Neural cell (in vitro differentiated cells): ENCODE data around the gene ZC3H7A. TPM values are rescaled to one million over a fixed set of nuclear protein-coding genes. Genes with fewer than 3 reads are reported as not detected.

Source experiments
- H2AFZ ChIP-seq: fragments of 200-600, 300-800 bp; sonication (generic), shearing (Covaris generic); 2 replicates; pipeline ENCODE4 v1.6.0; 2014; ENCODE audit warnings: low read depth, mild to moderate bottlenecking, antibody characterized with exemption, low read length, moderate library complexity
- H3F3A ChIP-seq: fragments of 200-600 bp; shearing (Covaris generic); 2 replicates; pipeline ENCODE4 v1.6.1; 2016; ENCODE audit warnings: mild to moderate bottlenecking, moderate library complexity, mixed read lengths, antibody characterized with exemption, low read length; ENCODE audit not compliant: insufficient read depth, poor library complexity, severe bottlenecking
- H3K27ac ChIP-seq: fragments of 200-600, 300-800 bp; sonication (generic), shearing (Covaris generic); 2 replicates; pipeline ENCODE4 v1.5.1; 2014; ENCODE audit warnings: mild to moderate bottlenecking, low read length, moderate library complexity
- H3K27me3 ChIP-seq: fragments of 300-800, 200-600 bp; sonication (generic), shearing (Covaris generic); 2 replicates; pipeline ENCODE4 v1.6.0; 2014; ENCODE audit warnings: mild to moderate bottlenecking, low read depth, low read length, moderate library complexity; ENCODE audit not compliant: insufficient read depth
- H3K36me3 ChIP-seq: fragments of 300-800, 200-600 bp; sonication (generic), shearing (Covaris generic); 2 replicates; pipeline ENCODE4 v1.5.1; 2014; ENCODE audit warnings: mild to moderate bottlenecking, antibody characterized with exemption, low read length, moderate library complexity; ENCODE audit not compliant: insufficient read depth
- H3K4me2 ChIP-seq: fragments of 300-800, 200-600 bp; sonication (generic), shearing (Covaris generic); 2 replicates; pipeline ENCODE4 v1.6.0; 2014; ENCODE audit warnings: mild to moderate bottlenecking, low read length
- H3K4me3 ChIP-seq: fragments of 300-800, 200-600 bp; sonication (generic), shearing (Covaris generic); 2 replicates; pipeline ENCODE4 v1.5.1; 2014; ENCODE audit warnings: mild to moderate bottlenecking, low read length, moderate library complexity
- H3K79me2 ChIP-seq: fragments of 200-600 bp; shearing (Covaris generic); replicated peaks from 2 replicates; pipeline ENCODE4 v1.6.0; 2014; ENCODE audit warnings: mild to moderate bottlenecking, low read length, moderate library complexity; ENCODE audit not compliant: insufficient read depth
- H3K9ac ChIP-seq: fragments of 300-800, 200-600 bp; sonication (generic), shearing (Covaris generic); 2 replicates; pipeline ENCODE4 v1.6.1; 2016; ENCODE audit warnings: mild to moderate bottlenecking, low read length, mixed read lengths
- H3K9me2 ChIP-seq: fragments of 200-600 bp; shearing (Covaris generic); 2 replicates; pipeline ENCODE4 v1.6.1; 2016; ENCODE audit warnings: mild to moderate bottlenecking, low read length, mixed read lengths; ENCODE audit not compliant: insufficient read depth
- H3K9me3 ChIP-seq: fragments of 200-600, 300-800 bp; sonication (generic), shearing (Covaris generic); 2 replicates; pipeline ENCODE4 v1.6.1; 2016; ENCODE audit warnings: mild to moderate bottlenecking, mixed run types, low read length, moderate library complexity, mixed read lengths
- H4K20me1 ChIP-seq: fragments of 200-600 bp; shearing (Covaris generic); 2 replicates; pipeline ENCODE4 v1.6.1; 2016; ENCODE audit warnings: mild to moderate bottlenecking, mixed run types; ENCODE audit not compliant: insufficient read depth
- CTCF ChIP-seq: fragments of 450-650 bp; IDR thresholded peaks from 2 replicates; pipeline ENCODE4 v1.5.1; 2014; ENCODE audit warnings: antibody characterized with exemption, mild to moderate bottlenecking, moderate library complexity; ENCODE audit not compliant: poor library complexity, severe bottlenecking
- EP300 ChIP-seq: fragments of 450-650 bp; conservative IDR thresholded peaks from 2 replicates; pipeline ENCODE4 v1.6.1; 2014; ENCODE audit warnings: antibody characterized with exemption, mild to moderate bottlenecking, moderate library complexity; ENCODE audit not compliant: poor library complexity, severe bottlenecking
- EZH2 ChIP-seq: fragments of 200-600, 300-800 bp; shearing (Covaris generic), sonication (generic); IDR thresholded peaks from 2 replicates; pipeline ENCODE4 v1.6.1; 2014; ENCODE audit warnings: antibody characterized with exemption, low read length, borderline replicate concordance, mild to moderate bottlenecking; ENCODE audit not compliant: insufficient read depth, poor library complexity, severe bottlenecking
- MXI1 ChIP-seq: fragments of 450-650 bp; conservative IDR thresholded peaks from 2 replicates; pipeline ENCODE4 v1.6.1; 2014; ENCODE audit warnings: antibody characterized with exemption, mild to moderate bottlenecking; ENCODE audit not compliant: poor library complexity, severe bottlenecking
- POLR2AphosphoS5 ChIP-seq: IDR thresholded peaks from 2 replicates; pipeline ENCODE4 v1.6.1; 2012
- RAD21 ChIP-seq: fragments of 450-650 bp; conservative IDR thresholded peaks from 2 replicates; pipeline ENCODE4 v1.6.1; 2014; ENCODE audit warnings: antibody characterized with exemption, mild to moderate bottlenecking, moderate library complexity
- REST ChIP-seq: IDR thresholded peaks from 2 replicates; pipeline ENCODE4 v1.6.1; 2012; ENCODE audit warnings: borderline replicate concordance
- SMC3 ChIP-seq: fragments of 450-650 bp; conservative IDR thresholded peaks from 2 replicates; pipeline ENCODE4 v1.6.1; 2014; ENCODE audit warnings: antibody characterized with exemption, mild to moderate bottlenecking, moderate library complexity; ENCODE audit not compliant: poor library complexity
- TAF1 ChIP-seq: IDR thresholded peaks from 2 replicates; pipeline ENCODE4 v1.6.1; 2012; ENCODE audit warnings: low read depth
- polyA plus RNA-seq: library from polyadenylated mRNA; depleted of rRNA; stranded (reverse); fragments of >200 nt; gene quantifications from 2 replicates; pipeline ENCODE4 v1.2.3, GENCODE V29; 2014

Gene ZC3H7A
- polyA plus RNA-seq, 1 donor from 2014 or later = 67.7 TPM

- peaks cover 4% of the 10 kb centered on the region for H3K36me3 ChIP-seq
- no peaks in the 10 kb centered on the region for H3F3A ChIP-seq
- TF ChIP-seq EP300 = no peak
- no peak for TF ChIP-seq SMC3
- no peak for TF ChIP-seq CTCF
- H3K4me3 ChIP-seq = peak overlapping the region; percentile 98
- no peaks in the 10 kb centered on the region for H3K27me3 ChIP-seq
- no peaks in the 10 kb centered on the region for H3K9me3 ChIP-seq
- H3K79me2 ChIP-seq = peaks cover 27% of the 10 kb centered on the region
- no peak overlapping the region for H2AFZ ChIP-seq
- no peak overlapping the region for H3K9ac ChIP-seq
- no peak overlapping the region for H3K27ac ChIP-seq
- peak overlapping the region; percentile 45 for H3K4me2 ChIP-seq
- H3K9me2 ChIP-seq = no peaks in the 10 kb centered on the region
- H4K20me1 ChIP-seq = no peaks in the 10 kb centered on the region
These were observed 56.5 kb downstream of the ZC3H7A start for GRCh38 chr16:11740567-11740966.

- Histone ChIP-seq H2AFZ (no peak overlapping the region), H3K4me2 (no peak overlapping the region), H3K4me3 (no peak overlapping the region), H3K9me3 (no peaks in the 10 kb centered on the region), H4K20me1 (no peaks in the 10 kb centered on the region), H3K27ac (no peak overlapping the region), H3K79me2 (peaks cover 27% of the 10 kb centered on the region), H3K9ac (no peak overlapping the region), H3K9me2 (no peaks in the 10 kb centered on the region), H3K27me3 (no peaks in the 10 kb centered on the region), H3K36me3 (peaks cover 4% of the 10 kb centered on the region), H3F3A (no peaks in the 10 kb centered on the region)
- TF ChIP-seq MXI1 (no peak), EP300 (no peak), POLR2AphosphoS5 (no peak), REST (no peak), RAD21 (no peak), SMC3 (no peak), TAF1 (no peak), EZH2 (no peak), CTCF (no peak)
These were observed 58.1 kb downstream of the ZC3H7A start for GRCh38 chr16:11738742-11739544.
